ENCODE measurements around the gene ARHGEF7. TPM values are rescaled to one million over a fixed set of nuclear protein-coding genes. Genes with fewer than 3 reads are reported as not detected.

ARHGEF7 gene
- total RNA-seq, 1 donor from 2014 or later: 86.5 TPM

GRCh38 chr13:111122056-111122455 lies 6.9 kb downstream of the ARHGEF7 start:
- no peak overlapping the region for H3K4me3 Mint-ChIP-seq (ENCODE audit: low read depth)
- H3K4me1 Mint-ChIP-seq (ENCODE audit: low read depth): peaks cover 21% of the 10 kb centered on the region
- TF ChIP-seq CTCF (IDR thresholded peaks at IDR 0.05; ENCODE audit: unreplicated experiment): no peak
- peaks cover 45% of the 10 kb centered on the region for H3K27me3 Mint-ChIP-seq
- H3K27ac Mint-ChIP-seq: no peak overlapping the region
- no peak for DNase-seq (ENCODE audit: low spot score, unreplicated experiment)
- H3K36me3 Mint-ChIP-seq (ENCODE audit: insufficient read depth): peaks cover 6% of the 10 kb centered on the region
- H3K9me3 Mint-ChIP-seq (ENCODE audit: low read depth): no peaks in the 10 kb centered on the region

GRCh38 chr13:111122631-111123030 lies 7.5 kb downstream of the ARHGEF7 start:
- H3K9me3 Mint-ChIP-seq (ENCODE audit: low read depth): no peaks in the 10 kb centered on the region
- peaks cover 21% of the 10 kb centered on the region for H3K4me1 Mint-ChIP-seq (ENCODE audit: low read depth)
- DNase-seq (ENCODE audit: low spot score, unreplicated experiment): no peak
- no peak overlapping the region for H3K4me3 Mint-ChIP-seq (ENCODE audit: low read depth)
- H3K27me3 Mint-ChIP-seq: peaks cover 42% of the 10 kb centered on the region
- TF ChIP-seq CTCF (IDR thresholded peaks at IDR 0.05; ENCODE audit: unreplicated experiment): no peak
- no peak overlapping the region for H3K27ac Mint-ChIP-seq
- peaks cover 5% of the 10 kb centered on the region for H3K36me3 Mint-ChIP-seq (ENCODE audit: insufficient read depth)

- no peaks in the 10 kb centered on the region for H3K9me3 Mint-ChIP-seq (ENCODE audit: low read depth)
- peaks cover 39% of the 10 kb centered on the region for H3K27me3 Mint-ChIP-seq
These were observed 8.1 kb downstream of the ARHGEF7 start for GRCh38 chr13:111123221-111123620.

GRCh38 chr13:111123649-111124048 lies 8.5 kb downstream of the ARHGEF7 start:
- H3K27ac Mint-ChIP-seq: no peak overlapping the region
- no peak overlapping the region for H3K4me3 Mint-ChIP-seq (ENCODE audit: low read depth)
- no peaks in the 10 kb centered on the region for H3K9me3 Mint-ChIP-seq (ENCODE audit: low read depth)
- peaks cover 20% of the 10 kb centered on the region for H3K4me1 Mint-ChIP-seq (ENCODE audit: low read depth)
- no peak for TF ChIP-seq CTCF (IDR thresholded peaks at IDR 0.05; ENCODE audit: unreplicated experiment)
- DNase-seq (ENCODE audit: low spot score, unreplicated experiment): no peak
- peaks cover 38% of the 10 kb centered on the region for H3K27me3 Mint-ChIP-seq
- H3K36me3 Mint-ChIP-seq (ENCODE audit: insufficient read depth): peaks cover 2% of the 10 kb centered on the region

More at GRCh38 chr13:111123221-111123620, 8.1 kb downstream of the ARHGEF7 start:
- H3K4me3 Mint-ChIP-seq (ENCODE audit: low read depth): no peak overlapping the region
- DNase-seq (ENCODE audit: low spot score, unreplicated experiment): no peak
- H3K4me1 Mint-ChIP-seq (ENCODE audit: low read depth): peaks cover 20% of the 10 kb centered on the region
- H3K36me3 Mint-ChIP-seq (ENCODE audit: insufficient read depth): peaks cover 2% of the 10 kb centered on the region
- TF ChIP-seq CTCF (IDR thresholded peaks at IDR 0.05; ENCODE audit: unreplicated experiment): no peak
- peak overlapping the region; percentile 25 for H3K27ac Mint-ChIP-seq

- Mint-ChIP-seq H3K4me1 (ENCODE audit: low read depth) (peaks cover 25% of the 10 kb centered on the region), H3K27me3 (peaks cover 36% of the 10 kb centered on the region), H3K27ac (no peak overlapping the region), H3K36me3 (ENCODE audit: insufficient read depth) (peaks cover 2% of the 10 kb centered on the region), H3K9me3 (ENCODE audit: low read depth) (no peaks in the 10 kb centered on the region), H3K4me3 (ENCODE audit: low read depth) (no peak overlapping the region)
- no peak for DNase-seq (ENCODE audit: low spot score, unreplicated experiment)
- TF ChIP-seq CTCF (IDR thresholded peaks at IDR 0.05; ENCODE audit: unreplicated experiment): no peak
These were observed 11.4 kb downstream of the ARHGEF7 start for GRCh38 chr13:111126509-111126908.

All from progenitor cell of endocrine pancreas (in vitro differentiated cells).